Thymus (tissue), 11 donors: ENCODE results near the gene GLIPR2. TPM values are rescaled to one million over a fixed set of nuclear protein-coding genes. Genes with fewer than 3 reads are reported as not detected.
"Not testable (repeated sequence)": the region's sequence is repeated elsewhere in the genome, so short reads cannot be mapped to it uniquely, and the experiment has no call there.

Experiments
- DNase-seq, 9 donors: peaks; one replicate each; pipeline ENCODE4 v3.0.0-alpha.2; 2013; ENCODE audit warnings: low spot score in 9 of 9, low read depth in 6 of 9, missing footprints in 1 of 9
- H3K27ac ChIP-seq, 2 donors: one replicate each; pipeline ENCODE4 v1.5.1; 2013; ENCODE audit warnings: control low read depth in 1 of 2, low read depth in 1 of 2, low read length in 1 of 2, mild to moderate bottlenecking in 1 of 2, moderate library complexity in 1 of 2
- H3K27me3 ChIP-seq, 2 donors: one replicate each; pipeline ENCODE4 v1.5.1; 2013; ENCODE audit warnings: low read length in 1 of 2; ENCODE audit not compliant: control insufficient read depth in 2 of 2, insufficient read depth in 1 of 2
- H3K36me3 ChIP-seq, 2 donors: one replicate each; pipeline ENCODE4 v1.5.1; 2013; ENCODE audit warnings: low read length in 1 of 2, mild to moderate bottlenecking in 1 of 2, moderate library complexity in 1 of 2; ENCODE audit not compliant: control insufficient read depth in 2 of 2, insufficient read depth in 2 of 2
- H3K4me1 ChIP-seq, 2 donors: one replicate each; pipeline ENCODE4 v1.5.1; 2013; ENCODE audit warnings: low read length in 2 of 2; ENCODE audit not compliant: control insufficient read depth in 2 of 2, insufficient read depth in 2 of 2
- H3K4me3 ChIP-seq, 2 donors: one replicate each; pipeline ENCODE4 v1.5.1; 2013; ENCODE audit warnings: low read length in 2 of 2, control low read depth in 1 of 2, mild to moderate bottlenecking in 1 of 2
- H3K9me3 ChIP-seq, 2 donors: one replicate each; pipeline ENCODE4 v1.5.1; 2013; ENCODE audit warnings: low read length in 1 of 2, mild to moderate bottlenecking in 1 of 2; ENCODE audit not compliant: control insufficient read depth in 2 of 2, insufficient read depth in 1 of 2
- WGBS: extraction: QIAGEN DNeasy Blood & Tissue Kit; methylation state at CpG from one replicate; pipeline ENCODE4 v1.1.7; 2013; 5-methylcytosine and 5-hydroxymethylcytosine counted together
- polyA plus RNA-seq: library from polyadenylated mRNA; stranded (reverse); fragments of 200-250 nt; gene quantifications from one replicate; pipeline ENCODE4 v1.2.3, GENCODE V29; 2013
- total RNA-seq: library from RNA; stranded (reverse); fragments of 120-200 nt; gene quantifications from one replicate; pipeline ENCODE4 v1.2.4, GENCODE V29; 2013
- donor health status: healthy.

Gene GLIPR2
- total and polyA plus RNA-seq, 2 donors: 19.8 to 27.0 TPM

GRCh38 chr9:36174271-36174670, 37.7 kb downstream of the GLIPR2 start:
- 93% methylated on average over 7 of the region's 7 CpGs for WGBS
- H3K27me3 ChIP-seq: no peaks in the 10 kb centered on the region
- no peak for DNase-seq
- H3K4me1 ChIP-seq: no peaks in the 10 kb centered on the region
- no peaks in the 10 kb centered on the region for H3K9me3 ChIP-seq
- no peak overlapping the region for H3K4me3 ChIP-seq
- H3K36me3 ChIP-seq: no peaks in the 10 kb centered on the region
- H3K27ac ChIP-seq: no peak overlapping the region

DNA sequence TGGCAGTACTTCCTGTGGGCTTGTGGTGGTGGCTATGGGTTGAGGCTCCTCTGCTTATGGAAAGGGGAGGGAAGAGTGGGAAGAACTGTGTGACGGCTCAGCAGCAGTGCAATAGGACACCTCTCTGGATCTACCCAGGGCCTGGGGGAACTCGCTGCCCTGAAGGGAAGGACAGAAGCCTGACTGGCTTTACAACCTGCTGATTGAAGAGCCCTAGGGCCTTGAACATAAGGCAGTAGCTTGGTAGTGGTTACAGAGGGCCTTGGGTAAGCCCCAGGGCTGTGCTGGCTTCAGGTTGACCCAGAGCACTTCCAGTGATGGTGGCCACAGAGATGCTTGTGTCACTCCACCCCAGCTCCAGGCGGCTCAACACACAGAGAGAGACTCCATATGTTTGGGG, 38.2 kb downstream of the GLIPR2 start:
- H3K4me3 ChIP-seq: no peak overlapping the region
- no peaks in the 10 kb centered on the region for H3K4me1 ChIP-seq
- H3K36me3 ChIP-seq: no peaks in the 10 kb centered on the region
- DNase-seq: no peak
- no peaks in the 10 kb centered on the region for H3K27me3 ChIP-seq
- H3K9me3 ChIP-seq: no peaks in the 10 kb centered on the region
- WGBS: 96% methylated on average over 3 of the region's 3 CpGs
- H3K27ac ChIP-seq: no peak overlapping the region

DNA sequence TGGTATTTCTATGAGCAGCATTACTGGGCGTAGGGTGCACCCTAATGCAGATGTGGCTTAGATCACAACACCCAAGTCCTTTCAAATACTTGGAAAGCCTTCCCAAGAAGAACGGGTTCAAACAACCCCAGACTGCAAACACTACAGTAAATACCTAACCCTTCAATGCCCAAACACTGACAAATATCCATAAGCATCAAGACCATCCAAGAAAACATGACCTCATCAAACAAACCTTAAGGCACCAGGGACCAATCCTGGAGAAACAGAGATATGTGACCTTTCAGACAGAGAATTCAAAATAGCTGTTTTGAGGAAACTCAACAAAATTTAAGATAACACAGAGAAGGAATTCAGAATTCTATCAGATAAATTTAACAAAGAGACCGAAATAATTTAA, 38.7 kb downstream of the GLIPR2 start:
- DNase-seq, H3K9me3 ChIP-seq, H3K27me3 ChIP-seq, H3K27ac ChIP-seq, H3K36me3 ChIP-seq, H3K4me3 ChIP-seq, H3K4me1 ChIP-seq: not testable (repeated sequence)
- WGBS: 95% methylated on average over 3 of the region's 3 CpGs

DNA sequence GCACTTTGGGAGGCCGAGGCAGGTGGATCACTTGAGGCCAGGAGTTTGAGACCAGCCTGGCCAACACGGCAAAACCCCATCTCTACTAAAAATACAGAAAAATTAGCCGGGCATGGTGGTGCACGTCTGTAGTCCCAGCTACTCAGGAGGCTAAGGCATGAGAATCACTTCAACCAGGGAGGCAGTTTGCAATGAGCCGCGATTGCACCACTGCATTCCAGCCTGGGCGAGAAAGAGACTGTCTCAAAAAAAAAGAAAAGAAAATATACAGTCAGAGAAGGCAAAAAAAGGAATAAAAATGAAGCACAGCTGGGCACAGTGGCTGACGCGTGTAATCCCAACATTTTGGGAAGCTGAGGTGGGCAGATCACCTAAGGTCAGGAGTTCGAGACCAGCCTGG, 40.0 kb downstream of the GLIPR2 start:
- H3K4me3 ChIP-seq, H3K27me3 ChIP-seq, H3K36me3 ChIP-seq, H3K27ac ChIP-seq, H3K4me1 ChIP-seq, DNase-seq, H3K9me3 ChIP-seq: not testable (repeated sequence)
- WGBS: 97% methylated on average over 10 of the region's 10 CpGs

DNA sequence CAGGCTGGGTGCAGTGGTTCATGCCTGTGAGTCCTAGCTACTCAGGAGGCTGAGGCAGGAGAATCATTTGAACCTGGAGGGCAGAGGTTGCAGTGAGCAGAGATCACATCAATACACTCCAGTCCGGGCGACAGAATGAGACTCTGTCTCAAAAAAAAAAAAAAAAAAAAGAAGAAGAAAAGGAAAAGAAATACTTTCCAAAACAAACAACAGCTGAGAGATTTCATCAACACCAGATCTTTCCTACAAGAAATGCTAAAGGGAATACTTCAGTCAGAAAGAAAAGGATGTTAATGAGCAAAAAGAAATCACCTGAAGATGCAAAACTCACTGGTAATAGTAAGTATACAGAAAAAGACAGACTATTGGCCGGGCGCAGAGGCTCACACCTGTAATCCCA, 41.0 kb downstream of the GLIPR2 start:
- no peaks in the 10 kb centered on the region for H3K36me3 ChIP-seq
- no peak overlapping the region for H3K27ac ChIP-seq
- 98% methylated on average over 4 of the region's 4 CpGs for WGBS
- H3K9me3 ChIP-seq: no peaks in the 10 kb centered on the region
- no peak overlapping the region for H3K4me3 ChIP-seq
- H3K27me3 ChIP-seq: no peaks in the 10 kb centered on the region
- no peak for DNase-seq
- H3K4me1 ChIP-seq: no peaks in the 10 kb centered on the region

GRCh38 chr9:36180243-36180642, 43.7 kb downstream of the GLIPR2 start:
- not testable (repeated sequence) for H3K36me3 ChIP-seq, H3K4me3 ChIP-seq, H3K27me3 ChIP-seq, DNase-seq, H3K9me3 ChIP-seq, H3K27ac ChIP-seq, H3K4me1 ChIP-seq
- 92% methylated on average over 6 of the region's 6 CpGs for WGBS

DNA sequence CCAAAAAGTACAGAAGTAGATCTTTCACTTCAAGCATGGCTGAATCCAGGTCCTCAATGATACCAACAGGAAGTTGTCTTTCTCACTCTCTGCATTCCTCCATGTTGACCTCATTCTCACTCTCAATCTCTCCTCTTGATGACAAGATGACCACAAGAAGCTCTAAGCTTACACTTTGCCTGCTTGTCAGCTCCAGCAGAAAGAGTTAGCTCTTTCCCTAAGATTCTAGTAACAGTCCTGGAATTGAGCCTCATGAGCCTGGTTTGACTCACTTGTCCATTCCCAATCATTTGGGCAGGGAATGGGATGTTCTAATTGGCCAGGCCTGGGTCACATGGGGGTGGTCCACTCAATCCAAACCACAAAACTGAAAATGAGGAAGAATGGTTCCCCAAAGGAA, 50.9 kb downstream of the GLIPR2 start:
- peak in 1 of 9 donors; percentile 20 for DNase-seq
- Histone ChIP-seq H3K4me1 (peaks cover 9 to 13% of the 10 kb centered on the region in 2 donors), H3K27me3 (peaks cover 0 to 2% of the 10 kb centered on the region in 2 donors), H3K36me3 (no peaks in the 10 kb centered on the region), H3K9me3 (no peaks in the 10 kb centered on the region), H3K27ac (no peak overlapping the region), H3K4me3 (no peak overlapping the region)

DNA sequence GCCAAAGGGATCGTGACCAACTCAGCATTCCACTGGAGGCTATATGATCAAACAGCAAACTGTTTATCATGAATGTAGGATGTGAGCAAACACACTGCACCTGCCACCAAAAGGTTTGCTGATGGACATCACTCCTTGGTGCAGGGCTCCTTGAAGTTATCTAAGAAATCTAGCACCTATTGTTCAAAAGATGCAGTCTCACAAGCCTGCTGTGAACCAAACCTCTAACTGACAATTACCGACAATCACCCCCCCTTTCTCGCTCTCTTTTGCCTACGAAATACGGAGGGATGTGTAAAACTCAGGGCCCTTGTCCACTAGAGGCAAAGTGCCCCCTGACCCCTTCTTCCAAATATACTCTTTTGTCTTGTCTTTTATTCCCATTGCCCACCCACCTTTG, 51.7 kb downstream of the GLIPR2 start:
- Histone ChIP-seq H3K9me3 (no peaks in the 10 kb centered on the region), H3K27me3 (peaks cover 0 to 2% of the 10 kb centered on the region in 2 donors), H3K4me3 (no peak overlapping the region), H3K27ac (no peak overlapping the region), H3K36me3 (peaks cover 0 to under 1% of the 10 kb centered on the region in 2 donors), H3K4me1 (peaks cover 16 to 19% of the 10 kb centered on the region in 2 donors)
- 99% methylated on average over 5 of the region's 5 CpGs for WGBS
- DNase-seq: no peak

- H3K36me3 ChIP-seq: peaks cover 3 to 15% of the 10 kb centered on the region in 2 donors
- WGBS: 14% methylated on average over 9 of the region's 9 CpGs
- no peak overlapping the region for H3K27ac ChIP-seq
- peak overlapping the region; percentile 90 to 96 for H3K4me3 ChIP-seq
- H3K9me3 ChIP-seq: no peaks in the 10 kb centered on the region
- H3K27me3 ChIP-seq: peaks cover 0 to 2% of the 10 kb centered on the region in 2 donors
- peaks cover 16 to 24% of the 10 kb centered on the region in 2 donors for H3K4me1 ChIP-seq
- peak in 1 of 9 donors; percentile 13 for DNase-seq
Measured at GRCh38 chr9:36189976-36190375, 53.4 kb downstream of the GLIPR2 start.
